GM18498 (cell line): ENCODE data around the gene IFNA2.
"Not testable (repeated sequence)": the region's sequence is repeated elsewhere in the genome, so short reads cannot be mapped to it uniquely, and the experiment has no call there.

Experiments
- ATAC-seq: cut with Tn5 transposase; IDR thresholded peaks from one replicate; pipeline ENCODE4 v1.9.1; 2021; ENCODE audit warnings: mild to moderate bottlenecking, moderate library complexity; ENCODE audit not compliant: unreplicated experiment

The IFNA2 gene

GRCh38 chr9:21385131-21385670 is at the start of gene IFNA2:
TSS of gene IFNA2 (minus strand) at chr9:21385398. CDS start at chr9:21385329, 69 bp downstream.
- ATAC-seq: no peak

- ATAC-seq: not testable (repeated sequence)
These were observed 49.8 kb upstream of the IFNA2 start for GRCh38 chr9:21435015-21435383.

- no peak for ATAC-seq
These were observed 49.2 kb upstream of the IFNA2 start for GRCh38 chr9:21434202-21435014.

- ATAC-seq: peak; percentile 69
These were observed 47.7 kb upstream of the IFNA2 start for GRCh38 chr9:21432672-21433425.

GRCh38 chr9:21429191-21429590 is 44.0 kb upstream of the IFNA2 start:
- no peak for ATAC-seq

- peak; percentile 53 for ATAC-seq
These were observed 43.0 kb upstream of the IFNA2 start for GRCh38 chr9:21428235-21428634.

- ATAC-seq: no peak
These were observed 30.5 kb upstream of the IFNA2 start for GRCh38 chr9:21415493-21416267.

- no peak for ATAC-seq
These were observed 29.2 kb upstream of the IFNA2 start for GRCh38 chr9:21414220-21414940.

- no peak for ATAC-seq
These were observed 28.4 kb upstream of the IFNA2 start for GRCh38 chr9:21413624-21414023.

- no peak for ATAC-seq
These were observed 28.0 kb upstream of the IFNA2 start for GRCh38 chr9:21413151-21413550.

- no peak for ATAC-seq
These were observed 26.9 kb upstream of the IFNA2 start for GRCh38 chr9:21412107-21412506.

GRCh38 chr9:21408817-21409216 is 23.6 kb upstream of the IFNA2 start, which contains the start of gene IFNA8:
TSS of gene IFNA8 (plus strand) at chr9:21409117. CDS start at chr9:21409177, 60 bp downstream.
- no peak for ATAC-seq

- no peak for ATAC-seq
These were observed 18.9 kb upstream of the IFNA2 start for GRCh38 chr9:21404146-21404545.

GRCh38 chr9:21402386-21403251 is 17.4 kb upstream of the IFNA2 start:
- peak; percentile 65 for ATAC-seq

- no peak for ATAC-seq
These were observed 14.8 kb upstream of the IFNA2 start for GRCh38 chr9:21399956-21400355.

- no peak for ATAC-seq
These were observed 13.8 kb upstream of the IFNA2 start for GRCh38 chr9:21398955-21399489.

- ATAC-seq: peak; percentile 81
These were observed 10.8 kb upstream of the IFNA2 start for GRCh38 chr9:21395778-21396717.

- ATAC-seq: peak; percentile 85
These were observed 7.1 kb upstream of the IFNA2 start for GRCh38 chr9:21392270-21392669.
